Right atrium auricular region (tissue), 2 donors: ENCODE measurements around the gene MUC12. TPM values are rescaled to one million over a fixed set of nuclear protein-coding genes. Genes with fewer than 3 reads are reported as not detected.

Source experiments
- DNase-seq: peaks from one replicate; pipeline ENCODE4 v3.0.0-alpha.2; 2019; ENCODE audit warnings: low spot score
- H3K27ac ChIP-seq, 2 donors: fragments of 200-600 bp; sonication (generic); 1 replicate in 1 of 2; 2 replicates in 1 of 2; pipeline ENCODE4 v1.5.1; 2016 to 2019
- H3K27me3 ChIP-seq, 2 donors: fragments of 200-600 bp; sonication (generic); one replicate each; pipeline versions ENCODE4 v1.5.1 to v1.6.0; 2017 to 2019
- H3K36me3 ChIP-seq: fragments of 200-600 bp; sonication (generic); one replicate; pipeline ENCODE4 v1.5.1; 2016
- H3K4me1 ChIP-seq, 2 donors: fragments of 200-600 bp; sonication (generic); one replicate each; pipeline versions ENCODE4 v1.5.1 to v1.6.0; 2017 to 2019
- H3K4me3 ChIP-seq, 2 donors: fragments of 200-600 bp; sonication (generic); 1 replicate in 1 of 2; 2 replicates in 1 of 2; pipeline ENCODE4 v1.5.1; 2017 to 2019; ENCODE audit warnings: mild to moderate bottlenecking in 1 of 2, moderate library complexity in 1 of 2
- H3K9me3 ChIP-seq, 2 donors: fragments of 200-600 bp; sonication (generic); one replicate each; pipeline ENCODE4 v1.5.1; 2019
- total RNA-seq, 2 donors: library from RNA; depleted of rRNA; stranded (reverse); fragments of >200 nt; gene quantifications; one replicate each; pipeline ENCODE4 v1.1.0, GENCODE V29; 2016
- TF ChIP-seq, protein P1 (sequence below), 2 donors: fragments of 200-600 bp; sonication (generic); IDR thresholded peaks; one replicate each; pipeline ENCODE4 v1.5.1; 2019; ENCODE audit warnings: antibody characterized with exemption in 2 of 2

Gene MUC12
- total RNA-seq, 2 donors from 2014 or later, result not detected

DNA sequence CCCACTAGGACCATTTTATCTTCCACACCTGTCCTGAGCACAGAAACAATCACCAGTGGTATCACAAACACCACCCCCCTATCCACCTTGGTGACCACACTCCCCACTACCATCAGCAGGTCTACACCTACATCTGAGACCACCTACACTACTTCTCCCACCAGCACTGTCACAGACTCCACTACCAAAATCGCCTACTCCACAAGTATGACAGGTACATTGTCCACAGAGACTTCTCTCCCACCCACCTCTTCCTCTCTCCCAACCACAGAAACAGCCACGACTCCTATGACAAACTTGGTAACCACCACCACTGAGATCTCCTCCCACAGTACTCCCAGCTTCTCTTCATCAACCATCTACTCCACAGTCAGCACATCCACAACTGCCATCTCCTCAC lies 16.7 kb upstream of the MUC12 start:
- Histone ChIP-seq H3K27me3 (no peaks in the 10 kb centered on the region), H3K36me3 (no peaks in the 10 kb centered on the region), H3K9me3 (no peaks in the 10 kb centered on the region), H3K27ac (no peak overlapping the region), H3K4me3 (no peak overlapping the region), H3K4me1 (no peaks in the 10 kb centered on the region)
- TF ChIP-seq, protein P1, sequence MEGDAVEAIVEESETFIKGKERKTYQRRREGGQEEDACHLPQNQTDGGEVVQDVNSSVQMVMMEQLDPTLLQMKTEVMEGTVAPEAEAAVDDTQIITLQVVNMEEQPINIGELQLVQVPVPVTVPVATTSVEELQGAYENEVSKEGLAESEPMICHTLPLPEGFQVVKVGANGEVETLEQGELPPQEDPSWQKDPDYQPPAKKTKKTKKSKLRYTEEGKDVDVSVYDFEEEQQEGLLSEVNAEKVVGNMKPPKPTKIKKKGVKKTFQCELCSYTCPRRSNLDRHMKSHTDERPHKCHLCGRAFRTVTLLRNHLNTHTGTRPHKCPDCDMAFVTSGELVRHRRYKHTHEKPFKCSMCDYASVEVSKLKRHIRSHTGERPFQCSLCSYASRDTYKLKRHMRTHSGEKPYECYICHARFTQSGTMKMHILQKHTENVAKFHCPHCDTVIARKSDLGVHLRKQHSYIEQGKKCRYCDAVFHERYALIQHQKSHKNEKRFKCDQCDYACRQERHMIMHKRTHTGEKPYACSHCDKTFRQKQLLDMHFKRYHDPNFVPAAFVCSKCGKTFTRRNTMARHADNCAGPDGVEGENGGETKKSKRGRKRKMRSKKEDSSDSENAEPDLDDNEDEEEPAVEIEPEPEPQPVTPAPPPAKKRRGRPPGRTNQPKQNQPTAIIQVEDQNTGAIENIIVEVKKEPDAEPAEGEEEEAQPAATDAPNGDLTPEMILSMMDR (IDR thresholded peaks at IDR 0.05), result no peak
- no peak for DNase-seq

DNA sequence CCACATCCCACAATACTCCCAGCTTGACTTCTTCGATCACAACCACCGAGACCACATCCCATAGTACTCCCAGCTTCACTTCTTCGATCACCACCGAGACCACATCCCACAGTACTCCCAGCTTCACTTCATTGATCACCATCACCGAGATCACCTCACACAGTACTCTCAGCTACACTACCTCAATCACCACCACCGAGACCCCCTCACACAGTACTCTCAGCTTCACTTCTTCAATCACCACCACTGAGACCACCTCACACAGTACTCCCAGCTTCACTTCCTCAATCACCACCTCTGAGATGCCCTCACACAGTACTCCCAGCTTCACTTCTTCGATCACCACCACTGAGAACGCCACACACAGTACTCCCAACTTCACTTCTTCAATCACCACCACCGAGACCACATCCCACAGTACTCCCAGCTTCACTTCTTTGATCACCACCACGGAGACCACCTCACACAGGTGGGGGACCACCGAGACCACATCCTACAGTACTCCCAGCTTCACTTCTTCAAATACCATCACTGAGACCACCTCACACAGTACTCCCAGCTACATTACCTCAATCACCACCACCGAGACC lies 11.4 kb upstream of the MUC12 start:
- Histone ChIP-seq H3K4me3 (no peak overlapping the region), H3K4me1 (no peaks in the 10 kb centered on the region), H3K27ac (no peak overlapping the region), H3K27me3 (no peaks in the 10 kb centered on the region), H3K36me3 (no peaks in the 10 kb centered on the region), H3K9me3 (no peaks in the 10 kb centered on the region)
- TF ChIP-seq, protein P1 (IDR thresholded peaks at IDR 0.05), result no peak
- no peak for DNase-seq

DNA sequence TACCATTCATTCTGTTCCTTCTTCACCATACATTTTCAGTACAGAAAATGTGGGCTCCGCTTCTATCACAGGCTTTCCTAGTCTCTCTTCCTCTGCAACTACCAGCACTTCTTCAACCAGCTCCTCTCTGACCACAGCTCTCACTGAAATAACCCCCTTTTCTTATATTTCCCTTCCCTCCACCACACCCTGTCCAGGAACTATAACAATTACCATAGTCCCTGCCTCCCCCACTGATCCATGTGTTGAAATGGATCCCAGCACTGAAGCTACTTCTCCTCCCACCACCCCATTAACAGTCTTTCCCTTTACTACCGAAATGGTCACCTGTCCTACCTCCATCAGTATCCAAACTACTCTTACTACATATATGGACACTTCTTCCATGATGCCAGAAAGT lies 9.5 kb upstream of the MUC12 start:
- TF ChIP-seq, protein P1 (IDR thresholded peaks at IDR 0.05), result no peak
- no peak for DNase-seq
- H3K4me1 ChIP-seq, result no peaks in the 10 kb centered on the region
- H3K9me3 ChIP-seq, result no peaks in the 10 kb centered on the region
- H3K27me3 ChIP-seq, result no peaks in the 10 kb centered on the region
- no peaks in the 10 kb centered on the region for H3K36me3 ChIP-seq
- no peak overlapping the region for H3K27ac ChIP-seq
- H3K4me3 ChIP-seq, result no peak overlapping the region

DNA sequence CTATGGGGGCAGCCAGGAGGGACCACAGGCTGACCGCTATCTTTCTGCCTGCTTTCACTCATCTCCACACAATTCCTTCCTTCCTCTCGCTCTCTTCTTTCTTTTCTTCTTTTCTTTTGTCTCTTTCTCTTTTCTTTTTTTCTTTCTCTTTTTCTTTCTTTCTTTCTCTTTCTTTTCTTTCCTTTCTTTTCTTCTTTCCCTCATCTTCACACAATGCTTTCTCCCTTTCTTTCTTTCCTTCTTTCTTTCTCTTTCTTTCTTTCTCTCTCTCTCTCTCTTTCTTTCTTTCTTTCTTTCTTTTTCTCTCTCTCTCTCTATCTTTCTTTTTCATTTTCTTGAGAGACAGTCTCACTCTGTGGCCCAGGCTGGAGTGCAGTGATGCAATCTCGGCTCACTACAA lies 6.8 kb upstream of the MUC12 start:
- DNase-seq, result no peak
- Histone ChIP-seq H3K36me3 (no peaks in the 10 kb centered on the region), H3K27ac (no peak overlapping the region), H3K27me3 (peaks cover 16 to 26% of the 10 kb centered on the region in 2 donors), H3K4me1 (peaks cover 0 to 18% of the 10 kb centered on the region in 2 donors), H3K9me3 (no peaks in the 10 kb centered on the region), H3K4me3 (no peak overlapping the region)
- TF ChIP-seq, protein P1 (IDR thresholded peaks at IDR 0.05), result no peak

DNA sequence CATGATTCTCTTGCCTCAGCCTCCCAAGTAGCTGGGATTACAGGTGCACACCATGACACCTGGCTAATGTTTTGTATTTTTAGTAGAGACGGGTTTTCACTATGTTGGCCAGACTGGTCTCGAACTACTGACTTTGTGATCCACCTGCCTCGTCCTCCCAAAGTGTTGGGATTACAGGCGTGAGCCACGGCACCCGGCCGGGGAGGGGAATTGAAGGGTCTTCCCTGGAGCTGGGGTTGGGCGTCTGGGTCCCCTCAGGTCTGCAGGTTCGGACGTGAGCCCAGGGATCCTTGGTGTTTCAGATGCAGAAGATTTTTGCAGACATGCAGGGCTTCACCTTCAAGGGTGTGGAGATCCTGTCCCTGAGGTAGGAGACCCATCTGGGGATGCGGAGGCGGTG lies 6.0 kb upstream of the MUC12 start:
- no peaks in the 10 kb centered on the region for H3K9me3 ChIP-seq
- H3K4me1 ChIP-seq, result peaks cover 0 to 18% of the 10 kb centered on the region in 2 donors
- TF ChIP-seq, protein P1 (IDR thresholded peaks at IDR 0.05), result no peak
- no peak overlapping the region for H3K27ac ChIP-seq
- H3K4me3 ChIP-seq, result no peak overlapping the region
- peaks cover 16 to 26% of the 10 kb centered on the region in 2 donors for H3K27me3 ChIP-seq
- no peak for DNase-seq
- no peaks in the 10 kb centered on the region for H3K36me3 ChIP-seq

DNA sequence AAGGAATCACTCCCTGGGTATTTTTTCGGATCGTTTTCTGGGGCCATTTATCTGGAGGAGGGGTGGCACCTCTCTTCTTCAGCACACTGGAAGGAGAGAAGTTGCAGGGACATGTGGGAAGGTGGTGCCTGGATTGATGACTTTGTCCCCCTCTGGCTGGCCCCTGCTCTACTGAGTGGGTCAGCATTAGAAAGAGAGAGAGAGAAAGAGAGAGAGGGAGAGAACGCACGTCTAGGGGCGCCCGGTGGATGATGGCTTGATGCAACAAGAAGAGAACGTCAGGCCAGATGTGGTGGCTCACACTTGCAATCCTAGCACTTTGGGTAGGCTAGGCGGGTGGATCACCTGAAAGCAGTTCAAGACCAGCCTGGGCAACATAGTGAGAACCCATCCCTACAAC lies 5.5 kb upstream of the MUC12 start:
- Histone ChIP-seq H3K36me3 (no peaks in the 10 kb centered on the region), H3K9me3 (no peaks in the 10 kb centered on the region), H3K27me3 (peaks cover 16 to 26% of the 10 kb centered on the region in 2 donors), H3K4me1 (peaks cover 0 to 18% of the 10 kb centered on the region in 2 donors), H3K27ac (no peak overlapping the region), H3K4me3 (no peak overlapping the region)
- no peak for DNase-seq
- TF ChIP-seq, protein P1 (IDR thresholded peaks at IDR 0.05), result no peak
